SK-N-SH (cell line): ENCODE data around the gene UBE3D.

Source experiments
- CTCF ChIP-seq: fragments of 200-600 bp; sonication (generic); IDR thresholded peaks from 2 replicates; pipeline ENCODE4 v1.6.1; 2017; ENCODE audit warnings: antibody characterized with exemption, mild to moderate bottlenecking, moderate library complexity
- POLR2AphosphoS5 ChIP-seq: IDR thresholded peaks from 2 replicates; pipeline ENCODE4 v1.6.1; 2012; ENCODE audit warnings: low read depth, low read length
- RCOR1 ChIP-seq: fragments of 150-350 bp; IDR thresholded peaks from 2 replicates; pipeline ENCODE4 v1.6.1; 2017; ENCODE audit warnings: antibody characterized with exemption, low read length
- TAF1 ChIP-seq: IDR thresholded peaks from 2 replicates; pipeline ENCODE4 v1.6.1; 2012; ENCODE audit warnings: low read depth, mild to moderate bottlenecking, low read length, moderate library complexity, borderline replicate concordance
- YY1 ChIP-seq: IDR thresholded peaks from 2 replicates; pipeline ENCODE4 v1.4.0; 2012; ENCODE audit warnings: low read depth, mild to moderate bottlenecking

GRCh38 chr6:83061190-83061589 lies 4.5 kb downstream of the UBE3D start:
- TF ChIP-seq CTCF (no peak), POLR2AphosphoS5 (no peak), TAF1 (no peak), YY1 (no peak), RCOR1 (no peak)
